RCC 7860 (cell line): ENCODE data around the gene GRHL1.

Source experiments
- DNase-seq: peaks from one replicate; pipeline ENCODE4 v3.0.0-alpha.2; 2015; ENCODE audit warnings: low spot score
- FAIRE-seq: peaks from 2 replicates; lab custom pipeline; 2012; peaks lifted over from hg19 to GRCh38; lab: Jason Lieb, UNC

The GRHL1 gene

GRCh38 chr2:10036095-10036884, 84.8 kb downstream of the GRHL1 start:
- peak; percentile 98 for DNase-seq
- peak; percentile 94 for FAIRE-seq

DNA sequence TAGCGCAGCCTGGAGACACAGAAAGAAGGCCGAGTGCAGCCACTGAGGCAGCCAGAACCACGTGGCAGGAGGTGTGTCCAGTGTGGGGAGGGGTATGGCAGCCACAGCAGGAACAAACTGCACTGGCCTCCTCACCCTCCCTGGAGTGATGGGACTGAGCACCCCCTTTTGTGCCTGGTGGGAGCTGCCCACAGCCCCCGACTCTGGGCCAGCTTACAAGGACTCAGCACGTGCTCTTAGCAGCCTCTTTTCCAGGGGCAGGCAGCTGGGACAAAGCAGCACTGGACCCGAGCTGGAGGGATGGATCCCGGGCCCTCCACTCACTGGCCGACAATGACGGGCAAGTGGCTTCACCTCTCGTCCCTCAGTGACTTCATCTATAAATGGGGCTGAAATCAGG, 86.6 kb downstream of the GRHL1 start:
- DNase-seq (no peak), FAIRE-seq (no peak)

GRCh38 chr2:10038716-10039115, 87.2 kb downstream of the GRHL1 start:
- FAIRE-seq (no peak), DNase-seq (peak; percentile 32)

DNA sequence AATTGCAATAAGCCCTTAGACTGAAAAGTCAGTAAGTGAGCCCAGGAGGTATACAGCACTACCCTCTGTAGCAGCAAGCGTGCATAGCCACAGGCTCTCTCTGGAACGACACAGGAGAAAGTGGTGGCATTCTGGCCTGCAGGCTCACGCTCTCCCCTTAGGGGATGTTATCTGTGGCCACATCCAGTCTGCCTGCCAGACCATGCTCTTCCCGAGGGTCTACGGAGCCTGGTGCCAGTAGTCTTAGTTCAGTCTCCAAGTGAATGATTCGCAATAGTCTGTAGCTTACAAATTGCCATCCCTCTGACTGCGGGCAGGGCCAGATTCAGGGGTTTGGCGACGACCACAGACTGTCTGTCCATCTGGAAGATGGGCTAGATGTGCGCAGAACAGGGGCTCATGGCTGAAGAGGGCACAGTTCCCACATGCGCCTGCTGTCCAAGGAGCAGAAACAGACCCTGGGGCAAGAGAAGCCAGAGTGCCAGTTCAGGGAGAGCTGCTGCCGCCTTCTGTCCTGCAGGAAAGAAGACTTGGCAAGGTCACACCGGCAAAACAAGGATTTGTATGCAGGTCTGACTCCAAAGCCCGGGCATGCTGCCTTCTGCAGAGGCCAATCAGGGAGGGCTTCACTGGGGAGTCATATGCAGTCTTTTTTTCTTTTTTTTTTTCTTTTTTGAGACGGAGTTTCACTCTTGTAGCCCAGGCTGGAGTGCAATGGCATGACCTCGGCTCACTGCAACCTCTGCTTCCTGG, 88.3 kb downstream of the GRHL1 start:
- FAIRE-seq (no peak), DNase-seq (no peak)

GRCh38 chr2:10041711-10042110, 90.2 kb downstream of the GRHL1 start:
- FAIRE-seq, result no peak
- no peak for DNase-seq

GRCh38 chr2:10042301-10043161, 91.0 kb downstream of the GRHL1 start:
- FAIRE-seq (no peak), DNase-seq (peak; percentile 72)

DNA sequence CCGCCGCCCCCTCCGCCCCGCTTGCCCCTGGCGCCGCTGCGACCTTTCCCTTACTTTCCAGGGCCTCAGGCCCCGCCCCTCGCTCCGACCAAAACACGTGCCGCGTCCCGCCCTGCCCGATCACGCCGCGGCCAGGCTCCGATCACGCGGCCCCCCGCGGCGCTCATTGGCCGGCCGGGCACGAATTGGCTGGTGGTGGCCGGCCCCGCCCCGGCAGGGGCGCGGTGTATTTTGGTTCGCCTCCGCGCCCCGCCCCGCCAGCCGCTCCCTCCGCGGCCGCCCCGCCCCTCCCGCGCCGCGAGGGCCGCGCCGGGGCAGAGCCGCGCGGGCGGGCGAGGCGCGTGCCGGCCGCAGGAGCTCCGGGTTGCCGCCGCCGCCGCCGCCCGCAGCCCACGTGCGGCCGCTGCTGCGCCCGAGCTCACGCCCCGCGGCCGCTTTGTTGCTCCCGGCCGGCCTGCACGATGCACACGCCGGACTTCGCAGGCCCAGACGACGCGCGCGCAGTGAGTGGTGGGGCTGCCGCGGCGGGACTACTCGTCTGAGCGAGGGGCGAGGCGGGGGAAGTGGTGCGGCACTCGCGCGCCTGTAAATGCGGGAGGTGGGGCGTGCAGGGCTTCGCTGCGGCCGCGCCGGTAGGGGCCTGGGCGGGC, 91.9 kb downstream of the GRHL1 start, which contains the start of gene KLF11:
Gene KLF11 (plus strand): TSS at position 295 of the 650 bp plus-strand sequence. CDS start 167 bp downstream, at position 462.
- FAIRE-seq (no peak), DNase-seq (peak; percentile 83)

- peak; percentile 87 for DNase-seq
- FAIRE-seq, result no peak
Observed at GRCh38 chr2:10043906-10044601, 92.6 kb downstream of the GRHL1 start.

- no peak for DNase-seq
- FAIRE-seq, result no peak
Observed at GRCh38 chr2:10045561-10046355, 94.3 kb downstream of the GRHL1 start.

- DNase-seq (no peak), FAIRE-seq (no peak)
Observed at GRCh38 chr2:10046931-10047330, 95.4 kb downstream of the GRHL1 start.

GRCh38 chr2:10047616-10048500, 96.4 kb downstream of the GRHL1 start:
- FAIRE-seq, result no peak
- no peak for DNase-seq

GRCh38 chr2:10048501-10049171, 97.1 kb downstream of the GRHL1 start:
- peak; percentile 71 for FAIRE-seq
- peak; percentile 50 for DNase-seq
